GM12878 (cell line): ENCODE results near the gene KCTD19. TPM values are rescaled to one million over a fixed set of nuclear protein-coding genes. Genes with fewer than 3 reads are reported as not detected.

Source experiments
- ATAC-seq: fragments of 200-7000 bp; cut with Tn5 transposase; 3 replicates; pipeline ENCODE4 v1.9.1; 2020; ENCODE audit warnings: mild to moderate bottlenecking, moderate library complexity
- BruUV-seq: library from RNA; stranded (reverse); fragments of 400-500 nt; replicated peaks from 2 replicates; lab custom pipeline; 2021; lab: Mats Ljungman, UMichigan
- CTCF ChIA-PET: fragments of 300-600 bp; sonication (Branson Sonifier 250); formaldehyde crosslinking; extraction: SDS; loops from one replicate; lab custom pipeline; 2021; ENCODE audit warnings: inconsistent platforms; lab: Yijun Ruan, JAX
- POLR2A ChIA-PET: fragments of 350-600 bp; formaldehyde crosslinking; extraction: SDS; loops from one replicate; lab custom pipeline; 2021; ENCODE audit warnings: inconsistent platforms; lab: Charles Lee
- RAD21 ChIA-PET: fragments of 300-600 bp; sonication (Branson Sonifier 250); formaldehyde crosslinking; loops from one replicate; lab custom pipeline; 2023; ENCODE audit warnings: antibody characterized with exemption; ENCODE audit not compliant: unreplicated experiment; lab: Charles Lee
- SMC1A ChIA-PET: fragments of 300-600 bp; sonication (Branson Sonifier 250); formaldehyde crosslinking; loops from one replicate; lab custom pipeline; 2023; ENCODE audit not compliant: unreplicated experiment, uncharacterized antibody; lab: Charles Lee
- DNase-seq: peaks from one replicate; pipeline ENCODE4 v3.0.0-alpha.2; 2011; ENCODE audit warnings: low read depth, low spot score
- FAIRE-seq: peaks from 3 replicates; lab custom pipeline; 2011; peaks lifted over from hg19 to GRCh38; lab: Jason Lieb, UNC
- H2AFZ ChIP-seq: 2 replicates; pipeline ENCODE4 v1.6.0; 2011; ENCODE audit warnings: low read depth, low read length, control low read depth; ENCODE audit not compliant: control insufficient read depth
- H3K27ac ChIP-seq: 2 replicates; pipeline ENCODE4 v1.5.1; 2011; ENCODE audit warnings: control low read depth; ENCODE audit not compliant: control insufficient read depth, insufficient read depth
- H3K27me3 ChIP-seq, 2 experiments: replicated peaks in 1 of 2; 2 replicates each; pipeline versions ENCODE4 v1.6.0 to v1.6.1; 2011; ENCODE audit warnings: low read length in 1 of 2; ENCODE audit not compliant: control insufficient read depth in 2 of 2, insufficient read depth in 2 of 2
- H3K36me3 ChIP-seq, 2 experiments: 2 replicates each; pipeline ENCODE4 v1.5.1; 2011; ENCODE audit warnings: low read length in 1 of 2; ENCODE audit not compliant: control insufficient read depth in 2 of 2, insufficient read depth in 2 of 2
- H3K4me1 ChIP-seq: 2 replicates; pipeline ENCODE4 v1.6.1; 2011; ENCODE audit warnings: mild to moderate bottlenecking, low read length, moderate library complexity, mixed read lengths; ENCODE audit not compliant: control insufficient read depth, insufficient read depth
- H3K4me2 ChIP-seq: 2 replicates; pipeline ENCODE4 v1.6.0; 2011; ENCODE audit warnings: control low read depth; ENCODE audit not compliant: control insufficient read depth, insufficient read depth
- H3K4me3 ChIP-seq: fragments of 200-600 bp; sonication (generic); 2 replicates; pipeline ENCODE4 v1.5.1; 2016
- H3K79me2 ChIP-seq: 2 replicates; pipeline ENCODE4 v1.6.0; 2011; ENCODE audit warnings: low read length; ENCODE audit not compliant: control insufficient read depth, insufficient read depth
- H3K9ac ChIP-seq: 2 replicates; pipeline ENCODE4 v1.8.0; 2011; ENCODE audit warnings: low read length, control low read depth, mixed read lengths; ENCODE audit not compliant: control insufficient read depth, insufficient read depth
- H3K9me3 ChIP-seq: replicated peaks from 3 replicates; pipeline ENCODE4 v1.5.1; 2011; ENCODE audit warnings: mild to moderate bottlenecking, low read length; ENCODE audit not compliant: control insufficient read depth, insufficient read depth
- H4K20me1 ChIP-seq: 2 replicates; pipeline ENCODE4 v1.6.0; 2011; ENCODE audit not compliant: control insufficient read depth, insufficient read depth
- BACH1 ChIP-seq: fragments of 450-650 bp; IDR thresholded peaks from 2 replicates; pipeline ENCODE4 v1.6.1; 2017; ENCODE audit warnings: mild to moderate bottlenecking, borderline replicate concordance
- EGR1 ChIP-seq, 2 experiments: IDR thresholded peaks; 1 replicate in 1 of 2; 2 replicates in 1 of 2; pipeline ENCODE4 v1.6.1; 2011 to 2012; ENCODE audit warnings: low read depth in 2 of 2, low read length in 2 of 2, borderline replicate concordance in 1 of 2, mild to moderate bottlenecking in 1 of 2, moderate library complexity in 1 of 2
- HDAC2 ChIP-seq: fragments of 200-600 bp; sonication (generic); IDR thresholded peaks from 2 replicates; pipeline ENCODE4 v1.6.1; 2017
- IKZF2 ChIP-seq, 2 experiments: fragments of 450-650 bp; IDR thresholded peaks; 2 replicates each; pipeline ENCODE4 v1.6.1; 2017; ENCODE audit warnings: mild to moderate bottlenecking in 2 of 2, moderate library complexity in 2 of 2
- IRF4 ChIP-seq: IDR thresholded peaks from 2 replicates; pipeline ENCODE4 v1.6.1; 2011; ENCODE audit warnings: low read depth, low read length
- MTA3 ChIP-seq: IDR thresholded peaks from 2 replicates; pipeline ENCODE4 v1.6.1; 2012; ENCODE audit warnings: low read length, inconsistent platforms, borderline replicate concordance
- NR2C2 ChIP-seq: IDR thresholded peaks from 2 replicates; pipeline ENCODE4 v1.6.1; 2011; ENCODE audit warnings: borderline replicate concordance, low read depth; ENCODE audit not compliant: control insufficient read depth, insufficient read length
- PAX8 ChIP-seq: fragments of 450-650 bp; IDR thresholded peaks from 2 replicates; pipeline ENCODE4 v1.6.1; 2017; ENCODE audit warnings: mild to moderate bottlenecking, moderate library complexity
- SIN3A ChIP-seq: IDR thresholded peaks from 2 replicates; pipeline ENCODE4 v1.6.1; 2012; ENCODE audit warnings: low read depth, low read length, improper control_type of control experiment
- SMAD1 ChIP-seq: fragments of 450-650 bp; IDR thresholded peaks from 2 replicates; pipeline ENCODE4 v1.6.1; 2018; ENCODE audit warnings: mild to moderate bottlenecking, low read depth; ENCODE audit not compliant: partially characterized antibody
- SMC3 ChIP-seq: IDR thresholded peaks from 2 replicates; pipeline ENCODE4 v1.6.1; 2011; ENCODE audit warnings: low read length, improper control_type of control experiment, borderline replicate concordance
- TBL1XR1 ChIP-seq: IDR thresholded peaks from 2 replicates; pipeline ENCODE4 v1.6.1; 2012; ENCODE audit warnings: low read depth, low read length, improper control_type of control experiment
- YY1 ChIP-seq: IDR thresholded peaks from 2 replicates; pipeline ENCODE4 v1.6.1; 2011; ENCODE audit warnings: low read depth, mild to moderate bottlenecking, low read length
- ZBED1 ChIP-seq: IDR thresholded peaks from 2 replicates; pipeline ENCODE4 v1.6.1; 2016; ENCODE audit warnings: borderline replicate concordance
- ZNF24 ChIP-seq: fragments of 450-650 bp; IDR thresholded peaks from 2 replicates; pipeline ENCODE4 v1.6.1; 2017; ENCODE audit warnings: antibody characterized with exemption, mild to moderate bottlenecking
- ZSCAN29 ChIP-seq: fragments of 450-650 bp; IDR thresholded peaks from 2 replicates; pipeline ENCODE4 v1.6.1; 2017; ENCODE audit warnings: mild to moderate bottlenecking, moderate library complexity
- in situ Hi-C: fragments of 300-500 bp; cut with MboI; formaldehyde crosslinking; loops from 9 replicates; pipeline ENCODE4 v1.14.3; 2018; ENCODE audit warnings: mixed read lengths
- intact Hi-C: fragments of 100-400 bp; cut with micrococcal nuclease; formaldehyde crosslinking; loops from one replicate; pipeline ENCODE4 v1.14.2; 2022; ENCODE audit not compliant: unreplicated experiment
- polyA plus RNA-seq, 11 experiments: library from polyadenylated mRNA; depleted of rRNA in 4 of 11; unstranded in 6 of 11; stranded (reverse) in 5 of 11; fragments of >200 nt; fragmentation: Nextera tagmentation in 4 of 11; fragmentation: Illumina TruSeq in 1 of 11; extraction: Ambion mirVana in 4 of 11; extraction: Trizol in 1 of 11; gene quantifications; 1 replicate in 1 of 11; 2 replicates in 10 of 11; pipeline versions ENCODE4 v1.2.1 to v1.2.3, GENCODE V29; 2011 to 2016; ENCODE audit warnings: inconsistent platforms in 2 of 11, missing spikeins in 2 of 11, low read depth in 1 of 11
- total RNA-seq, 4 experiments: library from RNA; depleted of rRNA in 3 of 4; stranded (reverse); fragments of >200 nt in 3 of 4; fragmentation: Illumina TruSeq in 1 of 4; extraction: Trizol in 1 of 4; gene quantifications; 2 replicates each; pipeline versions ENCODE4 v1.2.1 to v1.2.3, GENCODE V29; 2013 to 2021
- TF ChIP-seq, protein P1 (sequence below): IDR thresholded peaks from 2 replicates; pipeline ENCODE4 v1.6.1; 2011; ENCODE audit warnings: low read depth, low read length, improper control_type of control experiment, borderline replicate concordance

The KCTD19 gene
- total and polyA plus RNA-seq, 10 of the 15 experiments (the other 5 are each of a cell fraction or from before 2014, with no cell fraction given) = 1.6 to 8.9 (median 3.9) TPM

DNA sequence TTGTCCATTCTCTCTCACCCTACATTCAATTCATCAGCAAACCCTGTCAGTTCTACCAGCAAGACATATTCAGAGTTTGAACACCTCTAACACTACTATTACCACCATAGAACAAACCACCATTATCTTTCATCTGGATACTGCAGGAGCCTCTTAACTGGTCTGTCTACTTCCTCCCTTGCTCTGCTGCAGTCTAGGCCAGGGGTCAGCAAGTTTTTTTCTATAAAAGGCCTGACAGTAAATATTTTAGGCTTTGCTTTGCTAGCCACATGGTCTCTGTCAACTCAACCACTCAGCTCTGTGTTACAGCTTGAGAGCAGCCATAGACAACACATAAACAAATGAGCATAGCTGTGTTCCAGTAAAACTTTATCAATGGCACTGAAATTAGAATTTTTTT lies 13.8 kb downstream of the KCTD19 start:
- H3K27ac ChIP-seq = peak overlapping the region; percentile 23
- ChIA-PET RAD21 (interaction anchor here (0.7 to 2.6 kb wide), 2 partner anchors 13 to 282 kb away, joined by 3 to 13 read pairs; partner anchors contain the start of genes KCTD19 and LRRC36), CTCF (interaction anchor here (0.8 to 3.7 kb wide), 5 partner anchors 13 to 56 kb away, joined by 3 to 20 read pairs (median 4); partner anchors contain the start of genes KCTD19 and LRRC36), POLR2A (interaction anchor here (1.6 kb wide), 1 partner anchor 12 kb away, joined by 7 read pairs; no protein-coding TSS in a partner anchor), SMC1A (interaction anchor here (1.3 to 2.2 kb wide), 3 partner anchors 9 to 34 kb away, joined by 3 to 9 read pairs (median 3); partner anchors contain the start of genes KCTD19 and LRRC36)
- H4K20me1 ChIP-seq = no peaks in the 10 kb centered on the region
- no TSS peak for BruUV-seq
- H3K4me3 ChIP-seq = no peak overlapping the region
- in situ Hi-C loops = no loop called here
- DNase-seq (no peak), ATAC-seq (no peak), FAIRE-seq (no peak)
- no peaks in the 10 kb centered on the region for H3K9me3 ChIP-seq
- H3K27me3 ChIP-seq = no peaks in the 10 kb centered on the region
- H3K4me1 ChIP-seq = peaks cover 25% of the 10 kb centered on the region
- H3K4me2 ChIP-seq = no peak overlapping the region
- TF ChIP-seq MTA3 (no peak), ZNF24 (no peak), YY1 (no peak), SIN3A (no peak), SMAD1 (no peak), NR2C2 (no peak), HDAC2 (no peak), BACH1 (no peak), PAX8 (no peak), IRF4 (no peak), TBL1XR1 (no peak), ZBED1 (no peak), ZSCAN29 (no peak), SMC3 (no peak), EGR1 (IDR thresholded peaks at IDR 0.05; ENCODE audit: borderline replicate concordance in 1 of 2, low read depth in 2 of 2, low read length in 2 of 2) (no peak), IKZF2 (IDR thresholded peaks at IDR 0.05) (no peak)
- TF ChIP-seq, protein P1, sequence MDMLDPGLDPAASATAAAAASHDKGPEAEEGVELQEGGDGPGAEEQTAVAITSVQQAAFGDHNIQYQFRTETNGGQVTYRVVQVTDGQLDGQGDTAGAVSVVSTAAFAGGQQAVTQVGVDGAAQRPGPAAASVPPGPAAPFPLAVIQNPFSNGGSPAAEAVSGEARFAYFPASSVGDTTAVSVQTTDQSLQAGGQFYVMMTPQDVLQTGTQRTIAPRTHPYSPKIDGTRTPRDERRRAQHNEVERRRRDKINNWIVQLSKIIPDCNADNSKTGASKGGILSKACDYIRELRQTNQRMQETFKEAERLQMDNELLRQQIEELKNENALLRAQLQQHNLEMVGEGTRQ = no peak
- H3K9ac ChIP-seq = no peak overlapping the region; the same call in 1 of the 2 replicates
- peak overlapping the region; percentile 29; the same call in 1 of the 2 replicates for H2AFZ ChIP-seq
- intact Hi-C loops = no loop called here
- no peaks in the 10 kb centered on the region for H3K36me3 ChIP-seq
- H3K79me2 ChIP-seq = no peaks in the 10 kb centered on the region
